Right lobe of liver (tissue), 4 donors: ENCODE measurements around the gene IBTK.

ENCODE experiments used
- CTCF ChIP-seq, 4 donors: fragments of 200-600 bp in 3 of 4; fragments of 450-650 bp in 1 of 4; IDR thresholded peaks; one replicate each; pipeline versions ENCODE4 v1.5.1 to v1.8.0; 2016 to 2022; ENCODE audit warnings: antibody characterized with exemption in 4 of 4, mild to moderate bottlenecking in 2 of 4
- POLR2A ChIP-seq: fragments of 450-650 bp; IDR thresholded peaks from one replicate; pipeline ENCODE4 v1.6.1; 2017; ENCODE audit warnings: antibody characterized with exemption, mild to moderate bottlenecking
- donor health status: DM: no; HTN: no; CAD: no.
- donor health status: DM: no; HTN: no; CAD: no.
- donor health status: DM: no; HTN: yes; CAD: no.

- TF ChIP-seq CTCF (IDR thresholded peaks at IDR 0.05) (no peak), POLR2A (no peak)
Measured at GRCh38 chr6:82144852-82145340, 102.6 kb downstream of the IBTK start.
